ENCODE results near the gene NCAN.

NCAN gene

DNA sequence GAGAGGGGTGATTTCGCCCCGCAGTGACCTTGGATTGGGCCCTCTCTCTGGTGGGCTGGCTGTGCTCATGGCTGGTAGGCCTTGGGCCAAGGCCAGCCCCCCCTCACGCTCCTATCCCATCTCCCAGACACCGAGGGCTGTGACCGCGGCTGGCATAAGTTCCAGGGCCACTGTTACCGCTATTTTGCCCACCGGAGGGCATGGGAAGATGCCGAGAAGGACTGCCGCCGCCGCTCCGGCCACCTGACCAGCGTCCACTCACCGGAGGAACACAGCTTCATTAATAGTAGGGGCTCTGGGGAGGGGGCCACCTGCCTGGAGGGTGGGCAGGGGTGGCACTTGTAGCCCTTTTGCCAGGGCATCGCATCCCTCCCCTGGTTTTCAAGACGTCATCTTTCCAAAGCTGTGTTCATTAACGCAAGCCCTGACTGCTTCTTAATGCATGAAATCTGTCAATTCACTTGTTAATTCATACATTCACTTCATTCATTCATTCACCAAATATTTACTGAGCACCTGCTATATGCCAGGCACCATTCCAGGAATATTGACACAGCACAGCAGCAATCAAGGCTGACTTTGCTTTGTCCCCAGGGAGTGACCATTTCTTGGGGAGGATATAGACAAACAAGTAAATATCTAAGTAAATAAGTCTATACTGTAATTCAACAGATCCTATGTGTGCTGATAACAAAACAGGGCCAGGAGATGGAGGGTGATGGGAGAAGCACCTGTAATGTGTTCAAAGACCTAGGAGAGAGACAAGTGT, 26.6 kb downstream of the NCAN start:
- H4K20me1 ChIP-seq (ENCODE audit: insufficient read depth, low read length, poor library complexity, severe bottlenecking) = no peaks in the 10 kb centered on the region
- no peak overlapping the region for H3K9ac ChIP-seq (ENCODE audit: low read depth, low read length, poor library complexity, severe bottlenecking)
- H3K4me3 ChIP-seq (ENCODE audit: low read length, poor library complexity, severe bottlenecking) = no peak overlapping the region
- H3K9me3 ChIP-seq (ENCODE audit: insufficient read depth, low read depth, low read length) = no peaks in the 10 kb centered on the region; the same call in 1 of the 2 replicates
- no peak overlapping the region for H2AFZ ChIP-seq (ENCODE audit: low read length)
- no peaks in the 10 kb centered on the region for H3F3A ChIP-seq (ENCODE audit: low read depth)
- TF ChIP-seq EZH2phosphoT487 (IDR thresholded peaks at IDR 0.05; ENCODE audit: borderline replicate concordance) = no peak
- TF ChIP-seq, protein P1, sequence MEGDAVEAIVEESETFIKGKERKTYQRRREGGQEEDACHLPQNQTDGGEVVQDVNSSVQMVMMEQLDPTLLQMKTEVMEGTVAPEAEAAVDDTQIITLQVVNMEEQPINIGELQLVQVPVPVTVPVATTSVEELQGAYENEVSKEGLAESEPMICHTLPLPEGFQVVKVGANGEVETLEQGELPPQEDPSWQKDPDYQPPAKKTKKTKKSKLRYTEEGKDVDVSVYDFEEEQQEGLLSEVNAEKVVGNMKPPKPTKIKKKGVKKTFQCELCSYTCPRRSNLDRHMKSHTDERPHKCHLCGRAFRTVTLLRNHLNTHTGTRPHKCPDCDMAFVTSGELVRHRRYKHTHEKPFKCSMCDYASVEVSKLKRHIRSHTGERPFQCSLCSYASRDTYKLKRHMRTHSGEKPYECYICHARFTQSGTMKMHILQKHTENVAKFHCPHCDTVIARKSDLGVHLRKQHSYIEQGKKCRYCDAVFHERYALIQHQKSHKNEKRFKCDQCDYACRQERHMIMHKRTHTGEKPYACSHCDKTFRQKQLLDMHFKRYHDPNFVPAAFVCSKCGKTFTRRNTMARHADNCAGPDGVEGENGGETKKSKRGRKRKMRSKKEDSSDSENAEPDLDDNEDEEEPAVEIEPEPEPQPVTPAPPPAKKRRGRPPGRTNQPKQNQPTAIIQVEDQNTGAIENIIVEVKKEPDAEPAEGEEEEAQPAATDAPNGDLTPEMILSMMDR (conservative IDR thresholded peaks at IDR 0.05; ENCODE audit: low read length) = no peak
- no peaks in the 10 kb centered on the region for H3K36me3 ChIP-seq (ENCODE audit: insufficient read depth, low read length)
- no peaks in the 10 kb centered on the region for H3K4me1 ChIP-seq (ENCODE audit: insufficient read depth, low read length, poor library complexity, severe bottlenecking)
- no peaks in the 10 kb centered on the region for H3K27me3 ChIP-seq (ENCODE audit: insufficient read depth, low read length, poor library complexity, severe bottlenecking)
- H3K4me2 ChIP-seq (ENCODE audit: low read depth, low read length, poor library complexity, severe bottlenecking) = no peak overlapping the region
- H3K79me2 ChIP-seq (ENCODE audit: insufficient read depth, low read length) = no peaks in the 10 kb centered on the region
- no peaks in the 10 kb centered on the region for H3K9me2 ChIP-seq (replicated peaks; ENCODE audit: low read depth, low read length)

DNA sequence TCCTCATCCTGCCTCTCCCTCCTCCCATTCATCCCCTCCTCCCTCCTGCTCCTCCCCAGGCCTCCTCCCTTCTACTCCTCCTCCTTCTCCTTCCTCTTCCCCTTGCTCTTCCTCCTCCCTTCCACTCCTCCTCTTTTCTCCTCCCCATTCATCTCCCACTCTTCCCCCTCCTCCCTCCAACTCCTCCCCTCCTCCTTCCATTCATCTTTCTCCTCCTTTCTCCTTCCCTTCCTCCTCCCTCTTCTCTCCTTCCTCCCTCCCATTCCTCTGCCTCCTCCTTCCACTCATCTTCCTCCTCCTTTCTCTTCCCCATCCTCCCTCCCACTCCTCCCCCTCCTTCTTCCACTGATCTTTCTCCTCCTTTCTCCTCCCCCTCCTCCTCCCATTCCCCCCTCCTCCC, 27.9 kb downstream of the NCAN start:
- H3K27me3 ChIP-seq (ENCODE audit: insufficient read depth, low read length, poor library complexity, severe bottlenecking) = no peaks in the 10 kb centered on the region
- no peak for TF ChIP-seq EZH2phosphoT487 (IDR thresholded peaks at IDR 0.05; ENCODE audit: borderline replicate concordance)
- TF ChIP-seq, protein P1 (conservative IDR thresholded peaks at IDR 0.05; ENCODE audit: low read length) = no peak
- H3F3A ChIP-seq (ENCODE audit: low read depth) = no peaks in the 10 kb centered on the region
- no peaks in the 10 kb centered on the region for H3K9me3 ChIP-seq (ENCODE audit: insufficient read depth, low read depth, low read length)
- H3K36me3 ChIP-seq (ENCODE audit: insufficient read depth, low read length) = no peaks in the 10 kb centered on the region
- H4K20me1 ChIP-seq (ENCODE audit: insufficient read depth, low read length, poor library complexity, severe bottlenecking) = no peaks in the 10 kb centered on the region
- no peak overlapping the region for H3K4me2 ChIP-seq (ENCODE audit: low read depth, low read length, poor library complexity, severe bottlenecking)
- H3K4me1 ChIP-seq (ENCODE audit: insufficient read depth, low read length, poor library complexity, severe bottlenecking) = no peaks in the 10 kb centered on the region
- no peak overlapping the region for H3K9ac ChIP-seq (ENCODE audit: low read depth, low read length, poor library complexity, severe bottlenecking)
- no peaks in the 10 kb centered on the region for H3K9me2 ChIP-seq (replicated peaks; ENCODE audit: low read depth, low read length)
- H3K4me3 ChIP-seq (ENCODE audit: low read length, poor library complexity, severe bottlenecking) = no peak overlapping the region
- no peak overlapping the region for H2AFZ ChIP-seq (ENCODE audit: low read length)
- H3K79me2 ChIP-seq (ENCODE audit: insufficient read depth, low read length) = no peaks in the 10 kb centered on the region

DNA sequence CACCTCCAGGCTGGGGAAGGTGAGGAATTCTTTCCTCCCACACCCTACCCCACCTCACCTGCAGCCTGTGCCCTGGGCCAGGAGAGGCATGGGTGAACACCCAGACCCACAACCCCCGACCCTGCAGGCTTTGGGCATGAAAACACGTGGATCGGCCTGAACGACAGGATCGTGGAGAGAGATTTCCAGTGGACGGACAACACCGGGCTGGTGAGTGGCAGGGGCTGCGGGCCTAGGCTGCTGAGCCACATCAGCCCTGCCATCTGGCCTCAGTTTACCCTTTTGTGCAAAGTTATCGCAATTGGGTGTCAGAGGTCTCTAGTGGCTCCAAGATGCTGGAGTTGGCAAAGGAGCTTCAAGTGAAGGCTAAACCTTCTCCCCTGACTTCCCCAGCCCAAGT, 28.7 kb downstream of the NCAN start:
- no peaks in the 10 kb centered on the region for H3F3A ChIP-seq (ENCODE audit: low read depth)
- H2AFZ ChIP-seq (ENCODE audit: low read length) = no peak overlapping the region
- no peaks in the 10 kb centered on the region for H3K27me3 ChIP-seq (ENCODE audit: insufficient read depth, low read length, poor library complexity, severe bottlenecking)
- no peaks in the 10 kb centered on the region for H3K9me2 ChIP-seq (replicated peaks; ENCODE audit: low read depth, low read length)
- H3K4me2 ChIP-seq (ENCODE audit: low read depth, low read length, poor library complexity, severe bottlenecking) = no peak overlapping the region
- no peak overlapping the region for H3K9ac ChIP-seq (ENCODE audit: low read depth, low read length, poor library complexity, severe bottlenecking)
- H3K79me2 ChIP-seq (ENCODE audit: insufficient read depth, low read length) = no peaks in the 10 kb centered on the region
- TF ChIP-seq, protein P1 (conservative IDR thresholded peaks at IDR 0.05; ENCODE audit: low read length) = no peak
- TF ChIP-seq EZH2phosphoT487 (IDR thresholded peaks at IDR 0.05; ENCODE audit: borderline replicate concordance) = no peak
- H4K20me1 ChIP-seq (ENCODE audit: insufficient read depth, low read length, poor library complexity, severe bottlenecking) = no peaks in the 10 kb centered on the region
- no peaks in the 10 kb centered on the region for H3K36me3 ChIP-seq (ENCODE audit: insufficient read depth, low read length)
- no peaks in the 10 kb centered on the region for H3K4me1 ChIP-seq (ENCODE audit: insufficient read depth, low read length, poor library complexity, severe bottlenecking)
- no peaks in the 10 kb centered on the region for H3K9me3 ChIP-seq (ENCODE audit: insufficient read depth, low read depth, low read length)
- H3K4me3 ChIP-seq (ENCODE audit: low read length, poor library complexity, severe bottlenecking) = no peak overlapping the region
